Measurements from ENCODE around the gene SBNO2. TPM values are rescaled to one million over a fixed set of nuclear protein-coding genes. Genes with fewer than 3 reads are reported as not detected.

The SBNO2 gene
- total RNA-seq, 2 experiments from 2014 or later = 26.6 to 43.3 TPM

GRCh38 chr19:1072371-1073015 is 101.6 kb downstream of the SBNO2 start:
- intact Hi-C loops (cut with micrococcal nuclease; ENCODE audit: unreplicated experiment) = no loop called here
- CTCF ChIA-PET (ENCODE audit: unreplicated experiment) = no interaction called here
- H2AFZ ChIP-seq (ENCODE audit: low read length) = no peak overlapping the region
- no peak for DNase-seq (ENCODE audit: low spot score)
- no peaks in the 10 kb centered on the region for H3K9me3 ChIP-seq (ENCODE audit: low read length)
- POLR2A ChIA-PET = interaction anchor here (0.6 kb wide), 1 partner anchor 62 kb away, joined by 7 read pairs; no protein-coding TSS in a partner anchor
- peaks cover 57% of the 10 kb centered on the region for H3K4me1 ChIP-seq (ENCODE audit: insufficient read depth, low read length, poor library complexity, severe bottlenecking)
- peaks cover 72% of the 10 kb centered on the region for H3K36me3 ChIP-seq (ENCODE audit: insufficient read depth, low read length)
- no peak overlapping the region for H3K4me2 ChIP-seq (ENCODE audit: low read length)
- no peak overlapping the region for H3K4me3 ChIP-seq (ENCODE audit: low read depth, low read length, poor library complexity, severe bottlenecking)
- no peak overlapping the region for H3K27ac ChIP-seq (ENCODE audit: low read depth, low read length, poor library complexity, severe bottlenecking)
- TF ChIP-seq EZH2phosphoT487 (IDR thresholded peaks at IDR 0.05; ENCODE audit: borderline replicate concordance, low read depth, low read length) (no peak), CTCF (conservative IDR thresholded peaks at IDR 0.05; ENCODE audit: low read length) (no peak)
- H3K79me2 ChIP-seq (ENCODE audit: insufficient read depth, low read depth, low read length) = peaks cover 32% of the 10 kb centered on the region
- H4K20me1 ChIP-seq (ENCODE audit: insufficient read depth, low read length) = no peaks in the 10 kb centered on the region
- BruUV-seq (replicated peaks) = no TSS peak
- no peaks in the 10 kb centered on the region for H3K9me2 ChIP-seq (ENCODE audit: insufficient read depth, low read length)

- Histone ChIP-seq H3K4me3 (ENCODE audit: low read depth, low read length, poor library complexity, severe bottlenecking) (no peak overlapping the region), H4K20me1 (ENCODE audit: insufficient read depth, low read length) (no peaks in the 10 kb centered on the region), H3K9me3 (ENCODE audit: low read length) (no peaks in the 10 kb centered on the region), H3K4me2 (ENCODE audit: low read length) (no peak overlapping the region), H3K36me3 (ENCODE audit: insufficient read depth, low read length) (peaks cover 68% of the 10 kb centered on the region), H3K79me2 (ENCODE audit: insufficient read depth, low read depth, low read length) (peaks cover 32% of the 10 kb centered on the region), H3K9me2 (ENCODE audit: insufficient read depth, low read length) (no peaks in the 10 kb centered on the region), H3K4me1 (ENCODE audit: insufficient read depth, low read length, poor library complexity, severe bottlenecking) (peaks cover 53% of the 10 kb centered on the region), H3K27ac (ENCODE audit: low read depth, low read length, poor library complexity, severe bottlenecking) (no peak overlapping the region), H2AFZ (ENCODE audit: low read length) (no peak overlapping the region)
- intact Hi-C loops (cut with micrococcal nuclease; ENCODE audit: unreplicated experiment) = no loop called here
- no peak for DNase-seq (ENCODE audit: low spot score)
- BruUV-seq (replicated peaks) = no TSS peak
- ChIA-PET POLR2A (no interaction called here), CTCF (ENCODE audit: unreplicated experiment) (no interaction called here)
- TF ChIP-seq EZH2phosphoT487 (IDR thresholded peaks at IDR 0.05; ENCODE audit: borderline replicate concordance, low read depth, low read length) = no peak
- TF ChIP-seq CTCF (conservative IDR thresholded peaks at IDR 0.05; ENCODE audit: low read length) = no peak
Measured at GRCh38 chr19:1070931-1071791, 102.9 kb downstream of the SBNO2 start.

DNA sequence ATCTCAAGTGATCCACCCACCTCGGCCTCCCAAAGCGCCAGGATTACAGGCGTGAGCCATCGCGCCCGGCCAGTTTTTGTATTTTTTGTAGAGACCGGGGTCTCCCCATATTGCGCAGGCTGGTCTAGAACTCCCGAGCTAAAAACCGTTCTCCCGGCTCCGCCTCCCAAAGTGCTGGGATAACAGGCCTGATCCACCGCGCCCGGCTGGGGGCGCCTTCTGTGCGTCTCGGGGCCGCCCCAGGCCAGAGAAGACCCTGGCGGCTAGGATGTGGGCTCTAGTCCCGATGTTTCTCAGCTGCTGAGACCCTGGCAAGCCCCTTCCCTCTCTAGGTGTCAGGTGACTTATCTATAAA is 103.5 kb downstream of the SBNO2 start:
- no TSS peak for BruUV-seq (replicated peaks)
- ChIA-PET CTCF (ENCODE audit: unreplicated experiment) (no interaction called here), POLR2A (no interaction called here)
- H4K20me1 ChIP-seq (ENCODE audit: insufficient read depth, low read length) = no peaks in the 10 kb centered on the region
- H2AFZ ChIP-seq (ENCODE audit: low read length) = no peak overlapping the region
- no peak overlapping the region for H3K4me3 ChIP-seq (ENCODE audit: low read depth, low read length, poor library complexity, severe bottlenecking)
- no peak for DNase-seq (ENCODE audit: low spot score)
- H3K79me2 ChIP-seq (ENCODE audit: insufficient read depth, low read depth, low read length) = peaks cover 32% of the 10 kb centered on the region
- H3K9me2 ChIP-seq (ENCODE audit: insufficient read depth, low read length) = no peaks in the 10 kb centered on the region
- peaks cover 62% of the 10 kb centered on the region for H3K36me3 ChIP-seq (ENCODE audit: insufficient read depth, low read length)
- H3K27ac ChIP-seq (ENCODE audit: low read depth, low read length, poor library complexity, severe bottlenecking) = no peak overlapping the region
- H3K4me1 ChIP-seq (ENCODE audit: insufficient read depth, low read length, poor library complexity, severe bottlenecking) = peaks cover 53% of the 10 kb centered on the region
- TF ChIP-seq CTCF (conservative IDR thresholded peaks at IDR 0.05; ENCODE audit: low read length) = no peak
- TF ChIP-seq EZH2phosphoT487 (IDR thresholded peaks at IDR 0.05; ENCODE audit: borderline replicate concordance, low read depth, low read length) = no peak
- H3K9me3 ChIP-seq (ENCODE audit: low read length) = no peaks in the 10 kb centered on the region
- intact Hi-C loops (cut with micrococcal nuclease; ENCODE audit: unreplicated experiment) = no loop called here
- no peak overlapping the region for H3K4me2 ChIP-seq (ENCODE audit: low read length)
